Endothelial cell of umbilical vein (primary cell): Measurements from ENCODE around the gene SPECC1L. TPM values are rescaled to one million over a fixed set of nuclear protein-coding genes. Genes with fewer than 3 reads are reported as not detected.

Source experiments
- BruUV-seq: library from RNA; stranded (reverse); fragments of 400-500 nt; replicated peaks from 2 replicates; lab custom pipeline; 2021; lab: Mats Ljungman, UMichigan
- CTCF ChIA-PET: fragments of 300-600, 350-600 bp; sonication (Branson Sonifier 250); formaldehyde crosslinking; loops from one replicate; lab custom pipeline; 2021; ENCODE audit warnings: antibody characterized with exemption, inconsistent platforms; lab: Charles Lee
- POLR2A ChIA-PET: fragments of 300-600, 350-600 bp; sonication (Branson Sonifier 250); formaldehyde crosslinking; loops from one replicate; lab custom pipeline; 2021; ENCODE audit warnings: antibody characterized with exemption, inconsistent platforms; lab: Charles Lee
- DNase-seq: peaks from one replicate; pipeline ENCODE4 v3.0.0-alpha.2; 2011; ENCODE audit warnings: low read depth, low spot score
- FAIRE-seq: peaks from 2 replicates; lab custom pipeline; 2011; peaks lifted over from hg19 to GRCh38; lab: Jason Lieb, UNC
- H2AFZ ChIP-seq: 2 replicates; pipeline ENCODE4 v1.6.0; 2012; ENCODE audit warnings: low read depth, low read length, control low read depth, inconsistent platforms
- H3K27ac ChIP-seq: 2 replicates; pipeline ENCODE4 v1.5.1; 2011; ENCODE audit warnings: low read depth, mild to moderate bottlenecking, control low read depth, low read length, moderate library complexity; ENCODE audit not compliant: insufficient read depth
- H3K27me3 ChIP-seq, 2 experiments: 2 replicates each; pipeline versions ENCODE4 v1.6.0 to v1.6.1; 2011; ENCODE audit warnings: low read length in 2 of 2, mixed read lengths in 1 of 2; ENCODE audit not compliant: control insufficient read depth in 2 of 2, insufficient read depth in 2 of 2
- H3K36me3 ChIP-seq, 2 experiments: 2 replicates in 1 of 2; 3 replicates in 1 of 2; pipeline ENCODE4 v1.5.1; 2011; ENCODE audit warnings: low read length in 2 of 2, mild to moderate bottlenecking in 1 of 2, moderate library complexity in 1 of 2; ENCODE audit not compliant: control insufficient read depth in 2 of 2, insufficient read depth in 2 of 2; ENCODE audit errors: extremely low read depth in 1 of 2
- H3K4me1 ChIP-seq: 3 replicates; pipeline ENCODE4 v1.5.1; 2011; ENCODE audit warnings: mild to moderate bottlenecking, low read length; ENCODE audit not compliant: control insufficient read depth, insufficient read depth; ENCODE audit errors: extremely low read depth
- H3K4me2 ChIP-seq: 2 replicates; pipeline ENCODE4 v1.6.1; 2011; ENCODE audit warnings: low read length, control low read depth, mixed read lengths; ENCODE audit not compliant: insufficient read depth
- H3K4me3 ChIP-seq, 3 experiments: fragments of 200-600 bp in 1 of 3; sonication (generic), shearing (Covaris generic) in 1 of 3; replicated peaks in 1 of 3; 2 replicates each; pipeline ENCODE4 v1.5.1; 2011 to 2016; ENCODE audit warnings: control low read depth in 3 of 3, low read length in 3 of 3, mild to moderate bottlenecking in 2 of 3, inconsistent platforms in 1 of 3, low read depth in 1 of 3, moderate library complexity in 1 of 3; ENCODE audit not compliant: insufficient read depth in 1 of 3
- H3K79me2 ChIP-seq: 2 replicates; pipeline ENCODE4 v1.6.0; 2012; ENCODE audit warnings: low read length, inconsistent platforms; ENCODE audit not compliant: control insufficient read depth, insufficient read depth
- H3K9ac ChIP-seq: replicated peaks from 2 replicates; pipeline ENCODE3; 2011; ENCODE audit warnings: low read length, control low read depth; ENCODE audit not compliant: insufficient read depth; ENCODE audit errors: extremely low read depth
- H3K9me1 ChIP-seq: replicated peaks from 3 replicates; pipeline ENCODE4 v1.6.0; 2011; ENCODE audit warnings: mild to moderate bottlenecking, low read length; ENCODE audit not compliant: control insufficient read depth, insufficient read depth; ENCODE audit errors: extremely low read depth
- H3K9me3 ChIP-seq: replicated peaks from 2 replicates; pipeline ENCODE4 v1.5.1; 2012; ENCODE audit warnings: low read length, inconsistent platforms; ENCODE audit not compliant: control insufficient read depth, insufficient read depth
- H4K20me1 ChIP-seq: replicated peaks from 2 replicates; pipeline ENCODE3; 2011; ENCODE audit warnings: mild to moderate bottlenecking, low read length; ENCODE audit not compliant: control insufficient read depth, insufficient read depth; ENCODE audit errors: extremely low read depth
- CTCF ChIP-seq, 2 donors: IDR thresholded peaks; 1 replicate in 1 of 2; 2 replicates in 1 of 2; pipeline ENCODE4 v1.5.1; 2011; ENCODE audit warnings: low read length in 2 of 2, mild to moderate bottlenecking in 2 of 2, moderate library complexity in 2 of 2, control low read depth in 1 of 2, inconsistent platforms in 1 of 2, low read depth in 1 of 2; ENCODE audit not compliant: insufficient read depth in 1 of 2; ENCODE audit errors: extremely low read depth in 1 of 2
- EZH2 ChIP-seq: IDR thresholded peaks from 2 replicates; pipeline ENCODE4 v1.6.1; 2012; ENCODE audit warnings: borderline replicate concordance, low read depth, mild to moderate bottlenecking, moderate library complexity, low read length, inconsistent platforms; ENCODE audit not compliant: severe bottlenecking
- FOS ChIP-seq: IDR thresholded peaks from 2 replicates; pipeline ENCODE4 v1.6.1; 2011; ENCODE audit warnings: mild to moderate bottlenecking, low read length, moderate library complexity, borderline replicate concordance; ENCODE audit not compliant: insufficient read depth
- GATA2 ChIP-seq: IDR thresholded peaks from 2 replicates; pipeline ENCODE4 v1.7.0; 2011; ENCODE audit warnings: low read depth, mild to moderate bottlenecking, moderate library complexity, mixed read lengths, low read length; ENCODE audit not compliant: insufficient read length, insufficient read depth
- JUN ChIP-seq: IDR thresholded peaks from 2 replicates; pipeline ENCODE4 v1.6.1; 2011; ENCODE audit warnings: borderline replicate concordance, low read depth; ENCODE audit not compliant: insufficient read length, insufficient read depth
- MAX ChIP-seq: IDR thresholded peaks from 2 replicates; pipeline ENCODE4 v1.6.1; 2011; ENCODE audit not compliant: insufficient read depth, insufficient read length
- MYC ChIP-seq: IDR thresholded peaks from one replicate; pipeline ENCODE4 v1.6.1; 2011; ENCODE audit warnings: mild to moderate bottlenecking, low read depth, low read length
- POLR2A ChIP-seq: IDR thresholded peaks from 2 replicates; pipeline ENCODE4 v1.6.1; 2012; ENCODE audit warnings: low read depth, mild to moderate bottlenecking, control low read depth, low read length
- POLR2AphosphoS5 ChIP-seq: IDR thresholded peaks from 2 replicates; pipeline ENCODE4 v1.6.1; 2012; ENCODE audit warnings: low read depth, mild to moderate bottlenecking, control low read depth, low read length, moderate library complexity; ENCODE audit not compliant: insufficient read depth
- dilution Hi-C: fragments of 300-500 bp; cut with MboI; formaldehyde crosslinking; loops from one replicate; pipeline ENCODE4 v1.15.0; 2019; ENCODE audit warnings: low sequenced_read_pairs; ENCODE audit not compliant: extremely low pct_ligation_motif_present
- intact Hi-C: fragments of 100-400 bp; cut with micrococcal nuclease; formaldehyde crosslinking; loops from one replicate; pipeline ENCODE4 v1.10.0; 2022
- polyA plus RNA-seq, 4 experiments: library from polyadenylated mRNA; depleted of rRNA in 3 of 4; stranded (reverse) in 3 of 4; unstranded in 1 of 4; fragments of >200 nt; gene quantifications; 2 replicates each; pipeline versions ENCODE4 v1.2.1 to v1.2.3, GENCODE V29; 2011 to 2012; ENCODE audit warnings: missing spikeins in 1 of 4
- total RNA-seq: library from RNA; stranded (reverse); gene quantifications from 2 replicates; pipeline ENCODE4 v1.2.3, GENCODE V29; 2021

The SPECC1L gene
- total and polyA plus RNA-seq, 2 donors (not counting 3 experiments of a cell fraction or from before 2014, with no cell fraction given), result 22.8 to 79.3 TPM

GRCh38 chr22:24323695-24324094 lies 53.1 kb downstream of the SPECC1L start:
- no peaks in the 10 kb centered on the region for H3K27me3 ChIP-seq
- intact Hi-C loops (no loop called here), dilution Hi-C loops (no loop called here)
- no peak for TF ChIP-seq MAX
- TF ChIP-seq MYC, result no peak
- no peak for TF ChIP-seq POLR2AphosphoS5
- TF ChIP-seq GATA2, result no peak
- no peak overlapping the region for H3K9ac ChIP-seq
- H2AFZ ChIP-seq, result no peak overlapping the region
- peak overlapping the region; percentile 32 for H3K27ac ChIP-seq
- H4K20me1 ChIP-seq, result no peaks in the 10 kb centered on the region
- H3K9me1 ChIP-seq, result no peaks in the 10 kb centered on the region
- H3K79me2 ChIP-seq, result peaks cover 43% of the 10 kb centered on the region
- H3K4me2 ChIP-seq, result no peak overlapping the region
- H3K9me3 ChIP-seq, result no peaks in the 10 kb centered on the region
- no peak for FAIRE-seq
- peaks cover 29% of the 10 kb centered on the region for H3K4me1 ChIP-seq
- POLR2A ChIA-PET, result no interaction called here
- peak; percentile 12 for DNase-seq
- CTCF ChIA-PET, result interaction anchor here (1.1 to 1.7 kb wide), 6 partner anchors 10 to 206 kb away, joined by 3 to 6 read pairs (median 4); no protein-coding TSS in a partner anchor
- H3K36me3 ChIP-seq, result peaks cover 6 to 21% of the 10 kb centered on the region in 2 experiments
- H3K4me3 ChIP-seq, result no peak overlapping the region
- no TSS peak for BruUV-seq

GRCh38 chr22:24324137-24324536 lies 53.5 kb downstream of the SPECC1L start:
- no peak for DNase-seq
- Histone ChIP-seq H3K9me1 (no peaks in the 10 kb centered on the region), H3K27ac (no peak overlapping the region), H3K79me2 (peaks cover 43% of the 10 kb centered on the region), H3K4me2 (no peak overlapping the region), H3K9ac (no peak overlapping the region), H2AFZ (no peak overlapping the region), H3K27me3 (no peaks in the 10 kb centered on the region), H3K4me3 (no peak overlapping the region), H3K36me3 (peaks cover 6 to 25% of the 10 kb centered on the region in 2 experiments), H4K20me1 (no peaks in the 10 kb centered on the region), H3K4me1 (peaks cover 27% of the 10 kb centered on the region), H3K9me3 (no peaks in the 10 kb centered on the region)
- ChIA-PET CTCF (interaction anchor here (0.9 to 1.7 kb wide), 9 partner anchors 10 to 206 kb away, joined by 3 to 6 read pairs (median 4); no protein-coding TSS in a partner anchor), POLR2A (no interaction called here)
- TF ChIP-seq CTCF (IDR thresholded peaks at IDR 0.05; ENCODE audit: extremely low read depth in 1 of 2, insufficient read depth in 1 of 2, low read depth in 1 of 2, low read length in 2 of 2), result no peak
- no peak for TF ChIP-seq MYC
- TF ChIP-seq EZH2, result no peak
- TF ChIP-seq POLR2AphosphoS5, result no peak
- no peak for TF ChIP-seq MAX
- no peak for TF ChIP-seq FOS
- TF ChIP-seq POLR2A, result no peak
- no peak for TF ChIP-seq JUN
- TF ChIP-seq GATA2, result no peak
- no TSS peak for BruUV-seq
- dilution Hi-C loops, result no loop called here
- intact Hi-C loops, result no loop called here
- FAIRE-seq, result no peak
